ENCODE measurements around the gene IL18R1.

The IL18R1 gene

GRCh38 chr2:102337481-102338386 is 17.9 kb upstream of the IL18R1 start:
- H3K9me3 Mint-ChIP-seq: no peaks in the 10 kb centered on the region
- TF ChIP-seq, protein P1, sequence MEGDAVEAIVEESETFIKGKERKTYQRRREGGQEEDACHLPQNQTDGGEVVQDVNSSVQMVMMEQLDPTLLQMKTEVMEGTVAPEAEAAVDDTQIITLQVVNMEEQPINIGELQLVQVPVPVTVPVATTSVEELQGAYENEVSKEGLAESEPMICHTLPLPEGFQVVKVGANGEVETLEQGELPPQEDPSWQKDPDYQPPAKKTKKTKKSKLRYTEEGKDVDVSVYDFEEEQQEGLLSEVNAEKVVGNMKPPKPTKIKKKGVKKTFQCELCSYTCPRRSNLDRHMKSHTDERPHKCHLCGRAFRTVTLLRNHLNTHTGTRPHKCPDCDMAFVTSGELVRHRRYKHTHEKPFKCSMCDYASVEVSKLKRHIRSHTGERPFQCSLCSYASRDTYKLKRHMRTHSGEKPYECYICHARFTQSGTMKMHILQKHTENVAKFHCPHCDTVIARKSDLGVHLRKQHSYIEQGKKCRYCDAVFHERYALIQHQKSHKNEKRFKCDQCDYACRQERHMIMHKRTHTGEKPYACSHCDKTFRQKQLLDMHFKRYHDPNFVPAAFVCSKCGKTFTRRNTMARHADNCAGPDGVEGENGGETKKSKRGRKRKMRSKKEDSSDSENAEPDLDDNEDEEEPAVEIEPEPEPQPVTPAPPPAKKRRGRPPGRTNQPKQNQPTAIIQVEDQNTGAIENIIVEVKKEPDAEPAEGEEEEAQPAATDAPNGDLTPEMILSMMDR (IDR thresholded peaks at IDR 0.05; ENCODE audit: unreplicated experiment in 3 of 3): no peak
- no peaks in the 10 kb centered on the region for H3K27me3 Mint-ChIP-seq (ENCODE audit: low read depth)
- H3K36me3 Mint-ChIP-seq (ENCODE audit: low read depth): no peaks in the 10 kb centered on the region
- no peaks in the 10 kb centered on the region for H3K4me1 Mint-ChIP-seq
- no peak overlapping the region for H3K4me3 Mint-ChIP-seq
- H3K27ac Mint-ChIP-seq: no peak overlapping the region

- H3K27ac Mint-ChIP-seq: no peak overlapping the region
- no peak overlapping the region for H3K4me3 Mint-ChIP-seq
- H3K36me3 Mint-ChIP-seq (ENCODE audit: low read depth): no peaks in the 10 kb centered on the region
- TF ChIP-seq, protein P1 (IDR thresholded peaks at IDR 0.05; ENCODE audit: unreplicated experiment in 3 of 3): no peak
- H3K4me1 Mint-ChIP-seq: no peaks in the 10 kb centered on the region
- no peaks in the 10 kb centered on the region for H3K9me3 Mint-ChIP-seq
- no peaks in the 10 kb centered on the region for H3K27me3 Mint-ChIP-seq (ENCODE audit: low read depth)
Measured at GRCh38 chr2:102340778-102341177, 14.8 kb upstream of the IL18R1 start.

DNA sequence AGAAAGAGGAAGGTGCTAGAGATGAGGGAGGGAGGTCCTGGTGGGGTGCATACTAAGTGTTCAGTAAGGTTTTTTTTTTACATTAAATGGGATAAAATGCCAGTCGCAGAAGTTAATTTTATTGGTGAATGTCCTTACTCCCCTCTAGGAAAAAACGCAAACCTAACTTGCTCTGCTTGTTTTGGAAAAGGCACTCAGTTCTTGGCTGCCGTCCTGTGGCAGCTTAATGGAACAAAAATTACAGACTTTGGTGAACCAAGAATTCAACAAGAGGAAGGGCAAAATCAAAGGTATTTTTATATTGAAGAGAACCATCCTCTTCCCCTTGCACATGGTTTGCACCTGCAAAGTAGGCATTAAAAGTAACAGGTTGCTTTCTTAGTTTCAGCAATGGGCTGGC is 12.7 kb upstream of the IL18R1 start:
- H3K4me3 Mint-ChIP-seq: no peak overlapping the region
- H3K36me3 Mint-ChIP-seq (ENCODE audit: low read depth): no peaks in the 10 kb centered on the region
- no peaks in the 10 kb centered on the region for H3K9me3 Mint-ChIP-seq
- TF ChIP-seq, protein P1 (IDR thresholded peaks at IDR 0.05; ENCODE audit: unreplicated experiment in 3 of 3): no peak
- H3K27me3 Mint-ChIP-seq (ENCODE audit: low read depth): no peaks in the 10 kb centered on the region
- no peaks in the 10 kb centered on the region for H3K4me1 Mint-ChIP-seq
- no peak overlapping the region for H3K27ac Mint-ChIP-seq

- Mint-ChIP-seq H3K36me3 (ENCODE audit: low read depth) (no peaks in the 10 kb centered on the region), H3K27ac (no peak overlapping the region), H3K9me3 (no peaks in the 10 kb centered on the region), H3K4me3 (no peak overlapping the region), H3K27me3 (ENCODE audit: low read depth) (no peaks in the 10 kb centered on the region), H3K4me1 (no peaks in the 10 kb centered on the region)
- TF ChIP-seq, protein P1 (IDR thresholded peaks at IDR 0.05; ENCODE audit: unreplicated experiment in 3 of 3): no peak
Measured at GRCh38 chr2:102344397-102344796, 11.2 kb upstream of the IL18R1 start.

GRCh38 chr2:102345329-102345920 is 10.2 kb upstream of the IL18R1 start:
- no peak overlapping the region for H3K27ac Mint-ChIP-seq
- H3K4me1 Mint-ChIP-seq: no peaks in the 10 kb centered on the region
- no peaks in the 10 kb centered on the region for H3K27me3 Mint-ChIP-seq (ENCODE audit: low read depth)
- H3K9me3 Mint-ChIP-seq: no peaks in the 10 kb centered on the region
- TF ChIP-seq, protein P1 (IDR thresholded peaks at IDR 0.05; ENCODE audit: unreplicated experiment in 3 of 3): no peak
- H3K36me3 Mint-ChIP-seq (ENCODE audit: low read depth): no peaks in the 10 kb centered on the region
- H3K4me3 Mint-ChIP-seq: no peak overlapping the region
